GM19455 (cell line): Measurements from ENCODE around the gene IGFL4.

Experiments
- ATAC-seq: cut with Tn5 transposase; IDR thresholded peaks from one replicate; pipeline ENCODE4 v1.9.1; 2021; ENCODE audit not compliant: unreplicated experiment

Gene IGFL4

GRCh38 chr19:45995715-45996385, 45.0 kb downstream of the IGFL4 start:
- ATAC-seq = no peak

DNA sequence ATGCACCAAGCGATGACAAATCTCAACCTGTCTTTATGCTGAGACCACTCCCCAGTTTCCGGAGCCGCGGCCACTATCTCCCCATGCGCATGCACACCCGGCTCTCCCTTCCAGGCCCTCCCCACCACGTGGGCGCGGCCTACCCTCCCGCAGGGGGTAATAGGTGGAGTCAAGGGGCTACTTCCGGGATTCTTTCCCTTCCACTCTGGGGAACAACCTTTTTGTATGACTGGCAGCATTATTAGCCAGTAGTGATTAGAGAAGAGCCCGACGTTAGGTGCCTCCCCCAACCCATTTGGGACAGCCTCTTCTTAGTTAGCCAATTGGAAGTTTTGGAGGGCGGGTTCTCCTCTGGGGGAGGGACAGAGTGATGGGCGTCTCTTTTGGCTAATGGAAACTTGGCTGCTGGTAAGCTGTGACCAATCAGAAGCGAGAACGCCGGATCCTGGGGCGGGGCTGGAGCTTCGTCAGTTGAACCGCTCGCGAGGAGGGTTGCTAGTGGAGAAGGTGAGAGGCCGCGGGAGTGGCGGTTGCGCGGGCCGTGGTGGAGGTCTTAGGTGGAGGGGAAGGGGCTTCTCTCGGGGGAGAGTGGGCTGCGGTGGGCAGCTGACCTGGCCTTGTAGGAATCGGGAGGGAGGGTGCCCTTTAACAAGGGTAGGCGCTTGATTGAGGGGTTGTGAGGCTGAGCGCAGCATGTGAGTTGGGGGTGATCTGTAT, 45.6 kb downstream of the IGFL4 start, which contains the start of gene CCDC61:
Gene CCDC61, plus strand, starts transcription at position 470 of the 717 bp plus-strand sequence. CDS start 7,552 bp downstream, outside the sequence.
- ATAC-seq = peak; percentile 98

GRCh38 chr19:45994456-45994997, 46.3 kb downstream of the IGFL4 start:
- peak; percentile 2 for ATAC-seq

DNA sequence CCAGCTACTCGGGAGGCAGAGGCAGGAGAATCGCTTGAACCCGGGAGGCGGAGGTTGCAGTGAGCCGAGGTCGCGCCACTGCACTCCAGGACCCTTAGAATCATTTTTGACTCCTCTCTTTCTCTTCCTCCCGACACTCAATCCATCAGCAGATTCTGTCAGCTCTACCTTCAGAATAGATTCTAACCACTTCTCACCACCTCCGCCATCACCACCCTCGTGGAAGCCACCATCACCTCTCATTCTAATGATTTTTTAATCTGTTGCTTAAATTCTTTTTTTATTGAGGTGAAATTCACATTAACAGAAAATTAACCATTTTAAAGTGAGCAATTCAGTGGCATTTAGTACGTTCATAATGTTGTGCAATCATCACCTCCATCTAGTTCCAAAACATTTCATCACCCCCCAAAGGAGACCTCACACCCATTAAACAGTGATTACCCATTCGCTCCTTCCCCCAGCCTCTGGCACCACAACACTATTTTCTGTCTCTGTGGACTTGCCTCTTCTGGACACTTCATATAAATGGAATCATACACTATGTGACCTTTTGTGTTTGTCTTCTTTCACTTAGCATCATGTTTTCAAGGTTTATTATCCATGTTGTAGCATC, 50.6 kb downstream of the IGFL4 start:
- no peak for ATAC-seq
